C4-2B (cell line): Measurements from ENCODE around the gene G6PC2.
"Not testable (repeated sequence)": the region's sequence is repeated elsewhere in the genome, so short reads cannot be mapped to it uniquely, and the experiment has no call there.

Experiments
- ZFX ChIP-seq: fragments of 450-650 bp; IDR thresholded peaks from 2 replicates; pipeline ENCODE4 v1.6.1; 2017
- TF ChIP-seq, protein P1 (sequence below): fragments of 450-650 bp; conservative IDR thresholded peaks from 2 replicates; pipeline ENCODE4 v1.5.1; 2017; ENCODE audit warnings: mild to moderate bottlenecking

GRCh38 chr2:168867164-168867563 is 33.9 kb upstream of the G6PC2 start:
- TF ChIP-seq, protein P1, sequence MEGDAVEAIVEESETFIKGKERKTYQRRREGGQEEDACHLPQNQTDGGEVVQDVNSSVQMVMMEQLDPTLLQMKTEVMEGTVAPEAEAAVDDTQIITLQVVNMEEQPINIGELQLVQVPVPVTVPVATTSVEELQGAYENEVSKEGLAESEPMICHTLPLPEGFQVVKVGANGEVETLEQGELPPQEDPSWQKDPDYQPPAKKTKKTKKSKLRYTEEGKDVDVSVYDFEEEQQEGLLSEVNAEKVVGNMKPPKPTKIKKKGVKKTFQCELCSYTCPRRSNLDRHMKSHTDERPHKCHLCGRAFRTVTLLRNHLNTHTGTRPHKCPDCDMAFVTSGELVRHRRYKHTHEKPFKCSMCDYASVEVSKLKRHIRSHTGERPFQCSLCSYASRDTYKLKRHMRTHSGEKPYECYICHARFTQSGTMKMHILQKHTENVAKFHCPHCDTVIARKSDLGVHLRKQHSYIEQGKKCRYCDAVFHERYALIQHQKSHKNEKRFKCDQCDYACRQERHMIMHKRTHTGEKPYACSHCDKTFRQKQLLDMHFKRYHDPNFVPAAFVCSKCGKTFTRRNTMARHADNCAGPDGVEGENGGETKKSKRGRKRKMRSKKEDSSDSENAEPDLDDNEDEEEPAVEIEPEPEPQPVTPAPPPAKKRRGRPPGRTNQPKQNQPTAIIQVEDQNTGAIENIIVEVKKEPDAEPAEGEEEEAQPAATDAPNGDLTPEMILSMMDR: not testable (repeated sequence)
- not testable (repeated sequence) for TF ChIP-seq ZFX
